Suprapubic skin (tissue), 4 donors: ENCODE results near the gene SLC12A2. TPM values are rescaled to one million over a fixed set of nuclear protein-coding genes. Genes with fewer than 3 reads are reported as not detected.

Experiments
- DNase-seq, 2 donors: peaks; one replicate each; pipeline ENCODE4 v3.0.0-alpha.2; 2019; ENCODE audit warnings: low spot score in 2 of 2
- H3K27ac ChIP-seq: fragments of 200-600 bp; sonication (generic); one replicate; pipeline ENCODE4 v1.5.1; 2019
- H3K27me3 ChIP-seq: fragments of 200-600 bp; sonication (generic); one replicate; pipeline ENCODE4 v1.5.1; 2019
- H3K36me3 ChIP-seq: fragments of 200-600 bp; sonication (generic); one replicate; pipeline ENCODE4 v1.5.1; 2019
- H3K4me1 ChIP-seq: fragments of 200-600 bp; sonication (generic); one replicate; pipeline ENCODE4 v1.5.1; 2019
- H3K4me3 ChIP-seq: fragments of 200-600 bp; sonication (generic); one replicate; pipeline ENCODE4 v1.5.1; 2019; ENCODE audit warnings: mild to moderate bottlenecking
- H3K9me3 ChIP-seq: fragments of 200-600 bp; sonication (generic); one replicate; pipeline ENCODE4 v1.5.1; 2019
- EP300 ChIP-seq: sonication (generic); formaldehyde crosslinking; IDR thresholded peaks from one replicate; pipeline ENCODE4 v1.6.1; 2017; ENCODE audit warnings: antibody characterized with exemption
- POLR2A ChIP-seq, 2 donors: fragments of 450-650 bp; IDR thresholded peaks; one replicate each; pipeline ENCODE4 v1.6.1; 2017; ENCODE audit warnings: antibody characterized with exemption in 2 of 2, mild to moderate bottlenecking in 2 of 2, moderate library complexity in 2 of 2
- POLR2AphosphoS5 ChIP-seq, 3 donors: sonication (generic); formaldehyde crosslinking; IDR thresholded peaks; one replicate each; pipeline ENCODE4 v1.6.1; 2017; ENCODE audit warnings: antibody characterized with exemption in 3 of 3
- WGBS: methylation state at CpG from one replicate; pipeline ENCODE4 v1.1.5; 2018; 5-methylcytosine and 5-hydroxymethylcytosine counted together
- total RNA-seq, 4 donors: library from RNA; depleted of rRNA; stranded (reverse); fragments of >200 nt; gene quantifications; one replicate each; pipeline ENCODE4 v1.1.0, GENCODE V29; 2016
- TF ChIP-seq, protein P1 (sequence below), 2 donors: fragments of 200-600 bp in 1 of 2; fragments of 450-650 bp in 1 of 2; sonication (generic) in 1 of 2; IDR thresholded peaks; one replicate each; pipeline ENCODE4 v1.5.1; 2016 to 2019; ENCODE audit warnings: antibody characterized with exemption in 2 of 2, mild to moderate bottlenecking in 1 of 2, moderate library complexity in 1 of 2

Gene SLC12A2
- 100 to 1,000 TPM; 126 to 330 (median 186) TPM for total RNA-seq

DNA sequence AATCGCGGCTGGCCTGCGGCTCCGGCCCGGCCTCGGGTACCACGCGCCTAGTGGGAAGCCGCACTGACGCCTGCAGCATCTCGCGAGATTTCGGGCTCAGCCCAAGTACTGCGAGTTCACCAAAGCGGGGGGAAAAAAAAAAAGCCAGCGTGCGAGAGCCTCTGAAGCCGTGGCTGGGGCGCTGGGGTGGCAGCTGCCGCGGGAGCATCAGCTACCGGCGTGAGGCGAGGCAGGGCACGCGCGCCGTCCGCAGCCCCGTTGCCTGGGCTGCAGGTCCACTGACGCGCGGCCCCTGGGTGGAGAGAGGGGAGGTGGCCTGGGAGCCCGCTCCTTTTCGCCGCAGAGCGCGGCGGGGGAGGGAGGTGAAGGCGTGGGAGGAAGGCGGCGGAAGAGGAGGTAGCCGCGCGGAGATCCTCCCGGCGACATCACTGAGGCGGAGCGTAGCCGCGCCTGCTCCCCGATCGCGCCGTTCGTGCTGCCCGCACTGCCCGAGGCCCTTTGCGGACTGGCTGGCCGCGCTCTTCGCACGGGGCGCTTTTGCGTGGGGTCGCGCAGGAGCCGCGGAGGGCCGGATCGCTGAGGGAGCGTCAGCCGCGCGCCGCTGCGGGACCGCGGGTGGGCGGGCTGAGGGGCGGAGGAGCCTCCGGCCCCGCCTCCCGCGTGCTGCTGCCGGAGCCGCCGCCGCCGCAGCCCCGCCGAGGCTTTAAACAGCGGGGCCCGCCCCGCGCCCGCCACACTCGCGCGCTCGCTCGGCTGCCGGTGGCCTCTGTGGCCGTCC, at the start of gene SLC12A2:
Gene SLC12A2 (plus strand): TSS at position 734 of the 778 bp plus-strand sequence. CDS start 189 bp downstream, outside the sequence.
- Histone ChIP-seq H3K4me3 (peak within 1 kb of the TSS; percentile 71), H3K36me3 (no peaks in the 10 kb centered on the region), H3K27me3 (no peaks in the 10 kb centered on the region), H3K27ac (peak within 1 kb of the TSS; percentile 92), H3K4me1 (peaks cover 50% of the 10 kb centered on the region), H3K9me3 (no peaks in the 10 kb centered on the region)
- TF ChIP-seq, protein P1, sequence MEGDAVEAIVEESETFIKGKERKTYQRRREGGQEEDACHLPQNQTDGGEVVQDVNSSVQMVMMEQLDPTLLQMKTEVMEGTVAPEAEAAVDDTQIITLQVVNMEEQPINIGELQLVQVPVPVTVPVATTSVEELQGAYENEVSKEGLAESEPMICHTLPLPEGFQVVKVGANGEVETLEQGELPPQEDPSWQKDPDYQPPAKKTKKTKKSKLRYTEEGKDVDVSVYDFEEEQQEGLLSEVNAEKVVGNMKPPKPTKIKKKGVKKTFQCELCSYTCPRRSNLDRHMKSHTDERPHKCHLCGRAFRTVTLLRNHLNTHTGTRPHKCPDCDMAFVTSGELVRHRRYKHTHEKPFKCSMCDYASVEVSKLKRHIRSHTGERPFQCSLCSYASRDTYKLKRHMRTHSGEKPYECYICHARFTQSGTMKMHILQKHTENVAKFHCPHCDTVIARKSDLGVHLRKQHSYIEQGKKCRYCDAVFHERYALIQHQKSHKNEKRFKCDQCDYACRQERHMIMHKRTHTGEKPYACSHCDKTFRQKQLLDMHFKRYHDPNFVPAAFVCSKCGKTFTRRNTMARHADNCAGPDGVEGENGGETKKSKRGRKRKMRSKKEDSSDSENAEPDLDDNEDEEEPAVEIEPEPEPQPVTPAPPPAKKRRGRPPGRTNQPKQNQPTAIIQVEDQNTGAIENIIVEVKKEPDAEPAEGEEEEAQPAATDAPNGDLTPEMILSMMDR (IDR thresholded peaks at IDR 0.05) = no peak
- TF ChIP-seq POLR2A (IDR thresholded peaks at IDR 0.05) (peak; percentile 66 to 72), POLR2AphosphoS5 (IDR thresholded peaks at IDR 0.05) (peak in 2 of 3 donors; percentile 13 to 37)
- under 1% methylated on average over 23 of the region's 104 CpGs for WGBS
- DNase-seq = peak; percentile 93

DNA sequence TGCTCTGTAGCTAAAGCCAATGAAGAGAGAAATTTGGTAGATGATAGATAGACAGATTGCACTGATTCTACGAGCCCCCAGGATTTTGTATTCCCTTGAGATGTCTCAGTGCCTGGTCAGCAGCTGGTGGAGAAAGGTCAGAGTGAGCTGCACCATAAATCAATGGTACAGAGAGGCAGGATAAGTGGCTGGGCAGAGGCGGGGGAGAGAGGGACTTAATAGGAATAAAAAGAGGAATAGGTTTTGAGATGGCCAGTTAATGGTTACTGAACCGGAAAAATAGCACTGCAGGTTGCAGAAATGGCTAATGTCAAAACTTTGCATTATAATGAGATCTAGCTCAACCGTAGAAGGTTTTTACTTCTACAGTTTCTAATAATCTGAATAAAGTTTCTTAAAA, 47.9 kb upstream of the SLC12A2 start:
- TF ChIP-seq POLR2AphosphoS5 (IDR thresholded peaks at IDR 0.05) = no peak
- no peak for TF ChIP-seq EP300
- TF ChIP-seq, protein P1 (IDR thresholded peaks at IDR 0.05) = no peak
- no peak for TF ChIP-seq POLR2A (IDR thresholded peaks at IDR 0.05)
- DNase-seq = no peak
- Histone ChIP-seq H3K27me3 (no peaks in the 10 kb centered on the region), H3K4me1 (peaks cover 4% of the 10 kb centered on the region), H3K36me3 (no peaks in the 10 kb centered on the region), H3K9me3 (no peaks in the 10 kb centered on the region), H3K27ac (no peak overlapping the region), H3K4me3 (no peak overlapping the region)
- 89% methylated on average over 4 of the region's 4 CpGs for WGBS

DNA sequence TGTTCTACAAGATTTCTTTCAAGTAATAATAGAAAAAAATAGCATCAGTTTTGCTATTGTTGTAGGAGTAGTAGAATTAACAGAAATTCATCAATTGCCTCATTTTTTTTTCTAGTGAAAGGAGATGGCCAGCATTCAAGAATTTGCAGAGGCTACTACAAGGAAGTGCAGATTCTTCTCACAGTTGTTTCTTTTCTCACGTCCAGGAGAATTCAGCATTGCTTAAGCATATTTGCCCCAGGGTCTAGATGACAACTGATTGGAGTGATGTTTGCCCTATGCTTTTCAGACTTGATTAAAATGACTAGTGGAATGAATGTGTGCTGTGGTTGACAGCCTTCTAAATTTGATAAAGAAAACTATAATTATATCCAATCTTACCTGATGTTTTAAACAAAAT, 46.6 kb upstream of the SLC12A2 start:
- TF ChIP-seq POLR2A (IDR thresholded peaks at IDR 0.05) (no peak), POLR2AphosphoS5 (IDR thresholded peaks at IDR 0.05) (no peak), EP300 (no peak)
- TF ChIP-seq, protein P1 (IDR thresholded peaks at IDR 0.05) = no peak
- Histone ChIP-seq H3K36me3 (no peaks in the 10 kb centered on the region), H3K4me3 (no peak overlapping the region), H3K27me3 (no peaks in the 10 kb centered on the region), H3K27ac (no peak overlapping the region), H3K4me1 (peaks cover 4% of the 10 kb centered on the region), H3K9me3 (no peaks in the 10 kb centered on the region)
- no peak for DNase-seq
- WGBS = 16% methylated on average over 1 of the region's 1 CpG

DNA sequence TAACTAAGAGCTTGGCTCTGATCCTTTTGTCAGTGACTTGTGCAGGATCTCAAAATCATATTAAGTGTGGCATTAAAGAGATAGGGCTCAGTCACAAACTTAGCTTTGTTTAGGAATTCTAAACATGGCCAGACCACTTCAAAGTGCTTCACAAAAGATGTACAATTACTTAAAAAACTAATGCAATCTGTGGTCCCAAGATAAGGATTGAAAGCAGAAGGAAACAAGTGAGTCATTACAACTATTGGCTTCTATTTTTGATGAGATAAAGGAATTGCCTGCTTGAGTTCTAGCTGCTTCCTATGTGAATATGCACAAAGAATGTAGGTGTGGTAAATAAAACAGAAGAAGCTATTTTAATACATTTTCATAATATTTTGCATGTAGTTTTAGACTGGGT, 44.9 kb upstream of the SLC12A2 start:
- Histone ChIP-seq H3K27me3 (no peaks in the 10 kb centered on the region), H3K4me3 (no peak overlapping the region), H3K4me1 (peaks cover 4% of the 10 kb centered on the region), H3K27ac (no peak overlapping the region), H3K9me3 (no peaks in the 10 kb centered on the region), H3K36me3 (no peaks in the 10 kb centered on the region)
- no peak for DNase-seq
- TF ChIP-seq POLR2AphosphoS5 (IDR thresholded peaks at IDR 0.05) = no peak
- no peak for TF ChIP-seq EP300
- TF ChIP-seq, protein P1 (IDR thresholded peaks at IDR 0.05) = no peak
- TF ChIP-seq POLR2A (IDR thresholded peaks at IDR 0.05) = no peak

DNA sequence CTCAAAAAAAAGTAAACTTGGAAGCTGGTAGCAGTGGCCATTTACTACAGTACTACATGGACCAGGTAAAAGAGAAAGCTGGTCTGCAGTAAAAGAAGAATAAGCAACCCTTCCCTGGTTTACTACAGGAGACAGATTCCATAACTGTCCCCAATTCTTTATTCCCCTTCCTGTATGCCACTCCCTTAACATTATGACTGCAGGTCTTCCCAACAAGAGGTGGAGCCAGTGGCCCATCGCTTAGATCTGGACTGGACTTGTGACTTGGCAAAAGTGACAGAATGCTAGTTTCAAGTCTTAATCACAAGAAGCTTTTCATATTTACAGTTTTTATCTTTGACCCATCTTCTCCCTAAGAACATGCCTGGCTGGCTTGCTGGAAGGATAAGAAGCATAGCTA, 42.6 kb upstream of the SLC12A2 start:
- H3K9me3 ChIP-seq = no peaks in the 10 kb centered on the region
- H3K27me3 ChIP-seq = no peaks in the 10 kb centered on the region
- H3K4me3 ChIP-seq = no peak overlapping the region
- H3K27ac ChIP-seq = no peak overlapping the region
- no peak for DNase-seq
- 80% methylated on average over 1 of the region's 1 CpG for WGBS
- H3K4me1 ChIP-seq = peaks cover 4% of the 10 kb centered on the region
- no peaks in the 10 kb centered on the region for H3K36me3 ChIP-seq
- TF ChIP-seq EP300 (no peak), POLR2AphosphoS5 (IDR thresholded peaks at IDR 0.05) (no peak), POLR2A (IDR thresholded peaks at IDR 0.05) (no peak)
- TF ChIP-seq, protein P1 (IDR thresholded peaks at IDR 0.05) = no peak
